HG03108 (cell line): ENCODE measurements around the gene PUS1.
A peak's percentile ranks its signal among the peaks of the same experiment; 100 is the strongest.

ENCODE experiments used
- ATAC-seq: cut with Tn5 transposase; IDR thresholded peaks from one replicate; pipeline ENCODE4 v1.9.1; 2021; ENCODE audit warnings: moderate library complexity; ENCODE audit not compliant: unreplicated experiment

The PUS1 gene

GRCh38 chr12:131990066-131990979, 61.2 kb downstream of the PUS1 start:
- no peak for ATAC-seq

DNA sequence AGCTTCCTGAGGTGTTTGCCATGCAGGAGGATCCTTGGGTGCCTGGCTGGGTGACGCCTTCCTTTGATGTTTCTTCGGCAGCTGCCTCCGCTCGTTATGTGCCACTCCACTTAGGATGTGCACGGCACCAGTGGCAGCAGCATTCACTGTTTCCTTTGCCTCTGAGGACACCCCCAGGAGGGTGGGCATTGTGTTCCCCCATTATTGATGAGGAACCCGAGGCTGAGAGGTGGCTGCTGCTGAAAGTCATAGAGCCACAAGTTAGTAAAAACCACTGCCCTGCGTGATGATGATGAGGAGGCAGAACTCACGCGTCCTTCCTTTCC, 61.9 kb downstream of the PUS1 start:
- ATAC-seq = no peak

GRCh38 chr12:131991816-131992430, 62.8 kb downstream of the PUS1 start:
- ATAC-seq = no peak

- peak; percentile 82 for ATAC-seq
These were observed 65.5 kb downstream of the PUS1 start for GRCh38 chr12:131994589-131994988.
